ENCODE measurements around the gene RAB1A.

RAB1A gene

GRCh38 chr2:65057391-65058052, 72.4 kb downstream of the RAB1A start:
- DNase-seq: peak; percentile 64 to 83

GRCh38 chr2:65057054-65057375, 72.9 kb downstream of the RAB1A start:
- no peak for DNase-seq

GRCh38 chr2:65056215-65057053, 73.5 kb downstream of the RAB1A start, which contains the start of gene CEP68:
CEP68 (plus strand) TSS chr2:65056416; CDS start chr2:65069445, 13,029 bp downstream.
- peak; percentile 96 for DNase-seq

GRCh38 chr2:65055422-65056214, 74.3 kb downstream of the RAB1A start:
- no peak for DNase-seq

- no peak for DNase-seq
Measured at GRCh38 chr2:65054749-65055421, 75.0 kb downstream of the RAB1A start.

GRCh38 chr2:65053199-65053598, 76.7 kb downstream of the RAB1A start:
- DNase-seq: peak; percentile 69 to 72

GRCh38 chr2:65050931-65051330, 79.0 kb downstream of the RAB1A start:
- no peak for DNase-seq

- DNase-seq: no peak
Measured at GRCh38 chr2:65049010-65049639, 80.8 kb downstream of the RAB1A start.

GRCh38 chr2:65046633-65047407, 83.1 kb downstream of the RAB1A start:
- no peak for DNase-seq

- no peak for DNase-seq
Measured at GRCh38 chr2:65045651-65046050, 84.3 kb downstream of the RAB1A start.

GRCh38 chr2:65044097-65044735, 85.7 kb downstream of the RAB1A start:
- no peak for DNase-seq

GRCh38 chr2:65043001-65043400, 86.9 kb downstream of the RAB1A start:
- DNase-seq: no peak

- DNase-seq: peak; percentile 81 to 84
Measured at GRCh38 chr2:65040400-65041261, 89.3 kb downstream of the RAB1A start.

GRCh38 chr2:65039640-65040039, 90.3 kb downstream of the RAB1A start:
- no peak for DNase-seq

GRCh38 chr2:65037178-65037577, 92.7 kb downstream of the RAB1A start:
- DNase-seq: no peak

Measured in CD4-positive, alpha-beta T cell treated with Interleukin-4 for 1 hour (primary cell).